Measurements from ENCODE around the gene NR1D2.

- TF ChIP-seq CTCF (IDR thresholded peaks at IDR 0.05) (no peak), POLR2AphosphoS5 (IDR thresholded peaks at IDR 0.05) (no peak), POLR2A (IDR thresholded peaks at IDR 0.05) (no peak)
These were observed 48.6 kb downstream of the NR1D2 start for GRCh38 chr3:23993556-23994243.

Measured in breast epithelium (tissue), 3 donors.